ENCODE data around the gene CCDC12. TPM values are rescaled to one million over a fixed set of nuclear protein-coding genes. Genes with fewer than 3 reads are reported as not detected.
A peak's percentile ranks its signal among the peaks of the same experiment; 100 is the strongest.

Gene CCDC12
- total and polyA plus RNA-seq, 2 donors (not counting 1 experiment from before 2014, with no cell fraction given), result 84.0 to 97.3 TPM

DNA sequence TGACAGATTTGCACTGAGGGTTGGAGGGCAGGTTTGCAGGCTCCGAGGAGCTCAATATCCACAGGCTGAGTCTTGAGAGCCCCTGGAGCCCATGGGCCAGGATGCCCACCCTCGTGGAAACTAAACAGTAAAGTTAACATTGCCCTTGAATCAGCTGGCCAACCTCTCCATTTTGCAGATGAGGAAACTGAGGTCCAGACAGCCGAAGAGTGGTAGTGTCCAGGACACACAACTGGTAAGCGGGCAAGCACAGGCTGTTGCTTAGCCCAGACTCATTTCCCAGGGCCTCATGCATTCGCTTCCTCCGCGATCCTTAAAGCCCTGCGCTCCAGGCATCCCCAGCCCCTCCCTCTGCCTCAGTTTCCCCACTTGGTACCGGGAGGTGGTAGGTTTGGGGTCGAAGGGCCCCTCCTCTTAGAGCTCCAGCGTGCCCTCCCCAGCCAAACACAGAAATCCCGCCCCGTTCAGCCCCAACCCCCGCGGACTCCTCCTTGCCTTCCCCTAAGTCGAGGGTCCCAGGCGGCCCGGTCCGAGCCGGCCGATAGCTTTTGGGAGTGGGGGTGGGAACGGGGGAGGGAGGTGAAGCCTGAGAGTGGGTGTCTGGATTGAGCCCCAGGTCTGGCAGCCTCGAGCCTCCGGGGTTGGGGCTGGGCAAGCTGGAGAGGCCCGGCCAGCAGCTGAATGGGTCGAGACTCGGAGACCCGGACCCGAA is 95.5 kb downstream of the CCDC12 start:
- CTCF ChIA-PET, result interaction anchor here (0.7 kb wide), 1 partner anchor 21 kb away, joined by 3 read pairs; no protein-coding TSS in a partner anchor
- Mint-ChIP-seq H3K4me1 (peaks cover 16% of the 10 kb centered on the region), H3K27me3 (peaks cover 43% of the 10 kb centered on the region), H3K9me3 (ENCODE audit: insufficient read depth) (no peaks in the 10 kb centered on the region), H3K4me3 (peak overlapping the region; percentile 73), H3K27ac (no peak overlapping the region)
- Histone ChIP-seq H2AFZ (ENCODE audit: insufficient read depth, low read depth, low read length, poor library complexity, severe bottlenecking) (no peak overlapping the region), H3K9me3 (ENCODE audit: control extremely low read depth in 1 of 3, control insufficient read depth in 2 of 3, insufficient read depth in 1 of 3, low read length in 2 of 3) (no peaks in the 10 kb centered on the region), H3K27ac (ENCODE audit: low read length in 2 of 2) (no peak overlapping the region), H3K4me2 (replicated peaks; ENCODE audit: low read depth, low read length, poor library complexity, severe bottlenecking) (peak overlapping the region; percentile 99), H3K36me3 (replicated peaks in 1 of 2; ENCODE audit: control extremely low read depth in 1 of 2, control insufficient read depth in 1 of 2, extremely low read depth in 1 of 2, insufficient read depth in 2 of 2, low read length in 1 of 2) (no peaks in the 10 kb centered on the region), H4K20me1 (ENCODE audit: control insufficient read depth, insufficient read depth, low read length, poor library complexity, severe bottlenecking) (peaks cover 5% of the 10 kb centered on the region), H3K4me1 (ENCODE audit: control insufficient read depth in 2 of 2, insufficient read depth in 2 of 2, low read length in 2 of 2) (peaks cover 19 to 24% of the 10 kb centered on the region in 2 donors), H3K27me3 (replicated peaks in 1 of 4; ENCODE audit: control extremely low read depth in 1 of 4, control insufficient read depth in 3 of 4, insufficient read depth in 4 of 4, low read length in 3 of 4) (peaks cover 0 to 49% (median 22%) of the 10 kb centered on the region in 4 experiments), H3K4me3 (ENCODE audit: control extremely low read depth in 1 of 5, extremely low read depth in 1 of 5, insufficient read depth in 1 of 5, low read depth in 2 of 5, low read length in 4 of 5) (no peak overlapping the region), H3K9ac (ENCODE audit: low read length) (peak overlapping the region; percentile 61), H3K79me2 (ENCODE audit: control insufficient read depth, insufficient read depth, low read length) (no peaks in the 10 kb centered on the region)
- TF ChIP-seq, protein P1, sequence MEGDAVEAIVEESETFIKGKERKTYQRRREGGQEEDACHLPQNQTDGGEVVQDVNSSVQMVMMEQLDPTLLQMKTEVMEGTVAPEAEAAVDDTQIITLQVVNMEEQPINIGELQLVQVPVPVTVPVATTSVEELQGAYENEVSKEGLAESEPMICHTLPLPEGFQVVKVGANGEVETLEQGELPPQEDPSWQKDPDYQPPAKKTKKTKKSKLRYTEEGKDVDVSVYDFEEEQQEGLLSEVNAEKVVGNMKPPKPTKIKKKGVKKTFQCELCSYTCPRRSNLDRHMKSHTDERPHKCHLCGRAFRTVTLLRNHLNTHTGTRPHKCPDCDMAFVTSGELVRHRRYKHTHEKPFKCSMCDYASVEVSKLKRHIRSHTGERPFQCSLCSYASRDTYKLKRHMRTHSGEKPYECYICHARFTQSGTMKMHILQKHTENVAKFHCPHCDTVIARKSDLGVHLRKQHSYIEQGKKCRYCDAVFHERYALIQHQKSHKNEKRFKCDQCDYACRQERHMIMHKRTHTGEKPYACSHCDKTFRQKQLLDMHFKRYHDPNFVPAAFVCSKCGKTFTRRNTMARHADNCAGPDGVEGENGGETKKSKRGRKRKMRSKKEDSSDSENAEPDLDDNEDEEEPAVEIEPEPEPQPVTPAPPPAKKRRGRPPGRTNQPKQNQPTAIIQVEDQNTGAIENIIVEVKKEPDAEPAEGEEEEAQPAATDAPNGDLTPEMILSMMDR (IDR thresholded peaks at IDR 0.05), result no peak
- TF ChIP-seq EZH2 (IDR thresholded peaks at IDR 0.05; ENCODE audit: borderline replicate concordance, insufficient read depth, low read depth, low read length, poor library complexity, severe bottlenecking), result no peak
- POLR2A ChIA-PET, result no interaction called here
- WGBS (ENCODE audit: insufficient coverage), result 38% methylated on average over 20 of the region's 29 CpGs
- DNase-seq (no peak), ATAC-seq (ENCODE audit: low read depth) (no peak)
- intact Hi-C loops (cut with micrococcal nuclease), result no loop called here

DNA sequence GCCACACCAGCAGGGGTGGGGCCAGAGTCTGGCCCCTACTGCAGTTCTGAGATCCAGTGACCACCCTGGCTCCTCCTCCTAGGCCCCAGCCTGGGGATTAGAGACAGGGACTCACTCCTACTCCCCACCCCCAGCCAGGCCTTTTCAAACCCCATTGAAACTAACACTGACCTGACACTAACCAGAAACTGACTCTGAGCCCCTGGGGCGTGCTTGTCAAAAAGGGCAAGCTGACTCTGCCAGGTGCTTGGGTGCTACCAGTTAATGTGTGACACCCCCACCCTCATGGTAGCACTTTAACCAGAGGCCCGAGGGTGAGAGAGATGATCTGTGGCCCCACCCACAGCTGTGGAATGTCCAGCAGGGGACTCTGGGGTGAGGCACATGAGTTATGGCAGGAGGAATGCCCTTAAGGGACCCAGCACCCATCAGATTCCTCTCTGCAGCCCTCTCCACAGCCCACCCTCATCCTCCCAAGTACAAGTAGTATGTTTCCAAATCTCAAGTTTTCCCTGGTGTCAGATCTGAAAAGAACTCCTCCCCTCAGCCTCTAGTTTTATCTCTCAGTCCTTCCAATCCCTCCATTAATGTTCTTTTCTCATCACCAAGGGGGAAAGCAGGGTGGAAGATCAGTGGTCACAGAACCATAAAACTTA is 97.6 kb downstream of the CCDC12 start:
- ChIA-PET CTCF (interaction anchor here (1.1 kb wide), 1 partner anchor 12 kb away, joined by 4 read pairs; no protein-coding TSS in a partner anchor), POLR2A (no interaction called here)
- ATAC-seq (ENCODE audit: low read depth), result no peak
- H3K9me3 ChIP-seq (ENCODE audit: control extremely low read depth in 1 of 3, control insufficient read depth in 2 of 3, insufficient read depth in 1 of 3, low read length in 2 of 3), result no peaks in the 10 kb centered on the region
- no peak overlapping the region for H3K4me2 ChIP-seq (replicated peaks; ENCODE audit: low read depth, low read length, poor library complexity, severe bottlenecking)
- H3K4me1 ChIP-seq (ENCODE audit: control insufficient read depth in 2 of 2, insufficient read depth in 2 of 2, low read length in 2 of 2), result peaks cover 28% of the 10 kb centered on the region in 2 donors
- H4K20me1 ChIP-seq (ENCODE audit: control insufficient read depth, insufficient read depth, low read length, poor library complexity, severe bottlenecking), result peaks cover 5% of the 10 kb centered on the region
- H3K27ac Mint-ChIP-seq, result no peak overlapping the region
- TF ChIP-seq EZH2 (IDR thresholded peaks at IDR 0.05; ENCODE audit: borderline replicate concordance, insufficient read depth, low read depth, low read length, poor library complexity, severe bottlenecking), result no peak
- TF ChIP-seq, protein P1 (IDR thresholded peaks at IDR 0.05), result no peak
- no peaks in the 10 kb centered on the region for H3K36me3 ChIP-seq (replicated peaks in 1 of 2; ENCODE audit: control extremely low read depth in 1 of 2, control insufficient read depth in 1 of 2, extremely low read depth in 1 of 2, insufficient read depth in 2 of 2, low read length in 1 of 2)
- WGBS (ENCODE audit: insufficient coverage), result no CpG with 5 or more reads among the region's 2 CpGs
- no peak for DNase-seq
- H2AFZ ChIP-seq (ENCODE audit: insufficient read depth, low read depth, low read length, poor library complexity, severe bottlenecking), result no peak overlapping the region
- H3K27me3 ChIP-seq (replicated peaks in 1 of 4; ENCODE audit: control extremely low read depth in 1 of 4, control insufficient read depth in 3 of 4, insufficient read depth in 4 of 4, low read length in 3 of 4), result peaks cover 0 to 31% (median 13%) of the 10 kb centered on the region in 4 experiments
- H3K4me3 ChIP-seq (ENCODE audit: control extremely low read depth in 1 of 5, extremely low read depth in 1 of 5, insufficient read depth in 1 of 5, low read depth in 2 of 5, low read length in 4 of 5), result no peak overlapping the region
- intact Hi-C loops (cut with micrococcal nuclease), result no loop called here
- no peaks in the 10 kb centered on the region for H3K9me3 Mint-ChIP-seq (ENCODE audit: insufficient read depth)
- H3K4me1 Mint-ChIP-seq, result peaks cover 22% of the 10 kb centered on the region
- H3K79me2 ChIP-seq (ENCODE audit: control insufficient read depth, insufficient read depth, low read length), result no peaks in the 10 kb centered on the region
- no peak overlapping the region for H3K9ac ChIP-seq (ENCODE audit: low read length)
- no peak overlapping the region for H3K4me3 Mint-ChIP-seq
- H3K27ac ChIP-seq (ENCODE audit: low read length in 2 of 2), result no peak overlapping the region
- H3K27me3 Mint-ChIP-seq, result peaks cover 23% of the 10 kb centered on the region

Measured in B cell (primary cell).